CD4-positive, alpha-beta T cell treated with Interleukin-15 for 1 hour (primary cell): ENCODE measurements around the gene NLGN2.

Experiments used
- DNase-seq: peaks from one replicate; pipeline ENCODE4 v3.0.0-alpha.2; 2020

Gene NLGN2

DNA sequence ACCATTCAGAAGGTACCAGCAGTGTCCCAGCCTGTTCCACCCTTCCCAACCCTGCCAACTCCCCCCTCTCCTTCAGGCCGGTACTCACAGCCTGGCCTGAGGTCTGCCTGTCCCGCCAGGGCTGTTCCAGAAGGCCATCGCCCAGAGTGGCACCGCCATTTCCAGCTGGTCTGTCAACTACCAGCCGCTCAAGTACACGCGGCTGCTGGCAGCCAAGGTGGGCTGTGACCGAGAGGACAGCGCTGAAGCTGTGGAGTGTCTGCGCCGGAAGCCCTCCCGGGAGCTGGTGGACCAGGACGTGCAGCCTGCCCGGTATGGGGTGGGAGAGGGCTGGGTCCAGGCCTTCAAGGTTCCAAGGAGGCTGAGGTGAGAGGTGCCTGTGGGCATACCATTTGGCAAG, 7.2 kb downstream of the NLGN2 start:
- DNase-seq = no peak

DNA sequence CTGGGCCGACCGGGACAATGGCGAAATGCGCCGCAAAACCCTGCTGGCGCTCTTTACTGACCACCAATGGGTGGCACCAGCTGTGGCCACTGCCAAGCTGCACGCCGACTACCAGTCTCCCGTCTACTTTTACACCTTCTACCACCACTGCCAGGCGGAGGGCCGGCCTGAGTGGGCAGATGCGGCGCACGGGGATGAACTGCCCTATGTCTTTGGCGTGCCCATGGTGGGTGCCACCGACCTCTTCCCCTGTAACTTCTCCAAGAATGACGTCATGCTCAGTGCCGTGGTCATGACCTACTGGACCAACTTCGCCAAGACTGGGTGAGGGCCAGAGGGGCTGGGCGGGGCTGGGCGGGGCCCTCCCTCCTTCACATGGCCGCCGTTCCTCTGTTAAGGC, 8.1 kb downstream of the NLGN2 start:
- DNase-seq = no peak

DNA sequence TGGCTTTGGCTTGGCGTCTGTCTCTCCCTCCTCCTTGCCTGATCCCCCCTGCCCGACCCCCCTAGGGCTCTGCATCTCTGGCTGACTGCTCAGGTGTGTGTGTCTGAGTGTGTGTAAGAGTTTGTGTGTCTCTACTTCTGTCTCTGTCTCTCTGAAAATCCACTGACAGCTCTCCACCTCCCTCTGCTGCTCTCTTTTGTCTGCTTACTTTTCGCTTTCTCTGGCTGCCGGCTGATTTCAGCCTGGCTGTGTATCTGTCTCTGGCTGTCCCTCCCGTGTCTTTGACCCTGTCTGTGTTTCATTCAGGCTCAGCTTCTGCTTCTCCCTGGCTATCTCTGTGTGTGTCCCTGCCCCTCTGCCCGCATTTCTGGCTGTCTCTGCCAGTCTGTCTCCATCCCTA, 8.7 kb downstream of the NLGN2 start:
- DNase-seq = no peak

DNA sequence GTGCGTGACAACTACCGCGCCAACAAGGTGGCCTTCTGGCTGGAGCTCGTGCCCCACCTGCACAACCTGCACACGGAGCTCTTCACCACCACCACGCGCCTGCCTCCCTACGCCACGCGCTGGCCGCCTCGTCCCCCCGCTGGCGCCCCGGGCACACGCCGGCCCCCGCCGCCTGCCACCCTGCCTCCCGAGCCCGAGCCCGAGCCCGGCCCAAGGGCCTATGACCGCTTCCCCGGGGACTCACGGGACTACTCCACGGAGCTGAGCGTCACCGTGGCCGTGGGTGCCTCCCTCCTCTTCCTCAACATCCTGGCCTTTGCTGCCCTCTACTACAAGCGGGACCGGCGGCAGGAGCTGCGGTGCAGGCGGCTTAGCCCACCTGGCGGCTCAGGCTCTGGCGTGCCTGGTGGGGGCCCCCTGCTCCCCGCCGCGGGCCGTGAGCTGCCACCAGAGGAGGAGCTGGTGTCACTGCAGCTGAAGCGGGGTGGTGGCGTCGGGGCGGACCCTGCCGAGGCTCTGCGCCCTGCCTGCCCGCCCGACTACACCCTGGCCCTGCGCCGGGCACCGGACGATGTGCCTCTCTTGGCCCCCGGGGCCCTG, 9.5 kb downstream of the NLGN2 start:
- no peak for DNase-seq

DNA sequence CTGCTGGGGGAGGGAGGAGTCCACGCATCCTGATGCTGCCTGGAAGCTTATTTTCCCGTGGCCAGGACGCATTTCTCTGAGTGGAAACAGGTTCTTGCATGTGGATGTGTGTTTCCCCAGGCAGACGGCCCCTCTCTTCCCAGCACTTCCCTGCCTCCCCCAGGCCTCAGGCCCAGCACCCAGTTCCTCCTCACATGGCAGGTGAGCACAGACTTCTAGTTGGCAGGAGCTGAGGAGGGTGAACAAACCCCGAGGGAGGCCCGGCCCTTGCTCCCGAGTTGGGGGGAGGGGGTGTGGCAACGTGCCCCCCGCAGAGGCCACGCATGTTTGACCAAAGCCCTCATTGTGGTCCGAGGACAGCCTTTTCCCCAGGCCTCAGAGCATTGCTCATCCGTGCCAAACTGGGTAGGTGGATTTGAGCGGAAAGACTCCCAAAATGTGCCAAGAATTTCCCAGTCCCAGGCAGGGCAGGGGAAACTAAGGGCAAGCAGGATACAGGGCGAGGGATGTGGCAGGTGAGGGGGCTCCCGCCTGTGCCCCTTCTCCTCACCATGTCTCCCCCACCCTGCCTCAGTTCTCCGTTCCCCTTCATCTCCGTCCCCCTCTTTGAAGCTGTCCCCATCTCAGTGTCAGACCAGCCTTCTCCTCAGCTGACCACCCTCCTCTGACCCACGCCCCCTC, 11.0 kb downstream of the NLGN2 start:
- no peak for DNase-seq

DNA sequence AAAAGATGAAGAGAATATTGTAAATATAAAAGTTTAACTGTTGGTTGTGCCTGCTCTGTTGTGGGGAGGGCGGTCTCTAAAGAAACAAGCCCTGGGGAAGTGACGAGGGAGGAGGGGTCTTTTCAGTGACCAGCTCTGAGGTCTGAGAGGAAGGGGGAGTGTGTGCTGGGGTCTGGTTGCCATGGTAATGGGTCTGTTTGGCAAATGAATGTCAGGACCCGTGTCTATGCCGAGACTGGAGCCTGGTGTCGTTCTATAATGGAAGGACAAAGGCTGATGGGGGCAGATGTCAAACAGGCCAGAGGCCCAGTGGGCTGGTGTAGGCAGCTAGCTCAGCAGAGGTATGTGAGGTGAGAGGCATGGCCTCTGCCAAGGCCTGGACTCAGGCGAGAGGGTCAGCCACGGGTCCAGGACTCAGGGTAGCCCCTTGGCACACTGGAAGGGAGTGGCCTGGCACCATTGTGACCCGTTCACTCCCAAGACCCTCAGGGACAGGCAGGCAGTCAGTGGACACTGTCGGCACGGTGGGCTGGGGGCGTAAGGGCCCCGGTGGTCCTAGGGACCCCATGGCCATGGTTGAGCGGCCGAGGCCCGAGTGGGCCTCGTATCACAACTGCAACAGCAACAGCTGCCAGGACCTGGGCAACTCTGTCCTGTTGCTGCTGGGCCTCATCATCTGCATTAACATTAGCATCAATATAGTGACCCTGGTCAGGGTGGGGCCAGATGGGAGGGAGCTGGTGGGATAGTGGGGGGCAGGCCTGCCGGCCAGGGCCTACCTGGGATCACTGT, 12.4 kb downstream of the NLGN2 start, which contains the start of gene SPEM1:
TSS of gene SPEM1 (plus strand) at position 506 of the 792 bp plus-strand sequence. CDS start at position 567, 61 bp downstream.
- DNase-seq = no peak

DNA sequence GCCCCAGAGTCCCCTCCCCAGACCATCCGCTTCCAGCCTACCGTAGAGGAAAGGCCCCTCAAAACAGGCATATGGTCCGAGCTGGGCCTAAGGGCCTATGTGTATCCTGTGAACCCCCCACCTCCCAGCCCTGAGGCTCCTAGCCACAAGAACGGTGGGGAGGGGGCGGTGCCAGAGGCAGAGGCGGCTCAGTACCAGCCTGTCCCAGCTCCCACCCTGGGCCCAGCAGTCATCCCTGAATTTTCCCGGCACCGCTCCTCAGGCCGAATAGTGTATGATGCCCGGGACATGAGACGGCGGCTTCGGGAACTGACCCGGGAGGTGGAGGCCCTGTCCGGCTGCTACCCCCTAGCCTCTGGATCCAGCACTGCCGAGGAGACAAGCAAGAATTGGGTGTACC, 13.5 kb downstream of the NLGN2 start:
- no peak for DNase-seq

DNA sequence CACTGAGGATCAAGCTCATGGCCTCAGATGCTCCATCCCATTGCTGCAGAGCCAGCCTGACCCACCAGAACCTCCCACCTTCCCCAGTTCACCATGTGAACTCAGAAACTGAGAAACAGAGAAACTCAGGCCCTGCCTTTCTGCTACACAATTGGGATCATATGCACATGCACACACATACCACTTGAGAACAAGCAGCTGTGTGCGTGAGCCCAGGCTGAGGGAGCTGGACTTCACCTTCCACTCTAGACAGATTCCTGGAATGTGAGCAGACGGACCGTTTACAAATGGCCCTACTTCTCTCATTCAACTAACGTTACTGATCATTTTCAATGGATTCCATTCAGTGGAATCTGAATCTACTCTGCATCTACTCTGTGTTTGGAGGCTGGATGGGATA, 16.0 kb downstream of the NLGN2 start:
- no peak for DNase-seq

DNA sequence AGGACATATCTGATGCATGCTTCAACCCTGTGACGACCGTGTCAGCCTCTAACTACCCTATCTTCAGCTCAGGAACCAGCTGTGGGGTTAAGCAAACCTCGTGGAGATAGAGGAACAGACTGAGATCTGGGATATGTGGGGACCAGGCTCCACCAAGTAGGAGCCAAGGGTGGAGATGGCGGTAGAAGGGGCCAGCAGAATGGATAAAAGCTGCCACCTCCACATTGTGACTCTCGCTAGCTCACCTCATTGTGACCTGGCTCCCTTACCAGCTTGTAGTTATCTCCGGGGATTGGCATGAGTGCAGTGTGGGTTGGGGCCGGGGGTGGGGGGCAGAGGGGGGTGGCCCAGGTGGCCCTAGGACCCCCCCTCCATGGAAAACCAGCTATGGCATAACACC, 17.7 kb downstream of the NLGN2 start, which contains the start of gene SPEM2:
TSS of gene SPEM2 (plus strand) at position 301 of the 400 bp plus-strand sequence. CDS start at position 374, 73 bp downstream.
- no peak for DNase-seq

DNA sequence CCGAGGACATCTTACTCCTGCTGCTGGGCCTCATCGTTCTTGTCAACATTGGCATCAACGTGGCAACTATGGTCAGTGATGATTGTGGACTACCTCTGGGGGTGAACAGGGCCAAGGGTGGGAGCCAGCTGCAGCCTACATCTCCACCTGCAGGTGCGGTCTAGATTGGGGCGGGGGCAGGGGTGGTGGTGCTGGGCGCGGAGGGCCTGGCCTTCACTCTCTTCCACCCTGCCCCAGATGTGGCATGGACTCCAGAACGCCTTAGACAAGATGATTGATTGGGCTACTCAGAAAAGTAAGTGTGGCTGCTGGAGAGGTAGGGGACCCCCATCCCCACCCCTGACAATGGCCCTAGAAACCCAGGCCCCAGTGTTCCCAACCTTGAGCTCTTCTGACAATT, 18.1 kb downstream of the NLGN2 start:
- DNase-seq = no peak

DNA sequence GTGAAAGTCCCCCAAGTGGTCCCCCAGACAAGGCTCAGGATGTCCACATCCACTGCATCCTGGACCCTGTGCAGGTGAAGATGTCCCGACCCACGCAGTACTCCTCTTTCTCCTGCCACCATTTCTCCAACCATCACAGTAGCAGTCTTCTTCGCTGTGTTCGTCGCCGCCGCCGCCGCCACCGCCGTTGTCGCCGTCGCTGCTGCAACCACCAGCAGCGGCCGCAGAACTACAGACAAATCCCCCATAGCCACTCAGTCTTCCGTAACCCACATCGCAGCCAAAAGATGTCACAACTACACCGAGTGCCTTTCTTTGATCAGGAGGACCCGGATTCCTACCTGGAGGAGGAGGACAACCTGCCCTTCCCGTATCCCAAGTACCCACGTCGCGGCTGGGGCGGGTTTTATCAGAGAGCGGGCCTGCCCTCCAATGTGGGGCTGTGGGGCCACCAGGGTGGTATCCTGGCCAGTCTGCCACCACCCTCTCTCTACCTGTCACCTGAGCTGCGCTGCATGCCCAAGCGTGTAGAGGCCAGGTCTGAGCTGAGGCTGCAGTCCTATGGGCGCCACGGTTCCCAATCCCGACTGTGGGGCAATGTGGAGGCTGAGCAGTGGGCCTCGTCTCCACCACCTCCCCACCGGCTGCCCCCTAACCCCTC, 18.7 kb downstream of the NLGN2 start:
- DNase-seq = no peak

DNA sequence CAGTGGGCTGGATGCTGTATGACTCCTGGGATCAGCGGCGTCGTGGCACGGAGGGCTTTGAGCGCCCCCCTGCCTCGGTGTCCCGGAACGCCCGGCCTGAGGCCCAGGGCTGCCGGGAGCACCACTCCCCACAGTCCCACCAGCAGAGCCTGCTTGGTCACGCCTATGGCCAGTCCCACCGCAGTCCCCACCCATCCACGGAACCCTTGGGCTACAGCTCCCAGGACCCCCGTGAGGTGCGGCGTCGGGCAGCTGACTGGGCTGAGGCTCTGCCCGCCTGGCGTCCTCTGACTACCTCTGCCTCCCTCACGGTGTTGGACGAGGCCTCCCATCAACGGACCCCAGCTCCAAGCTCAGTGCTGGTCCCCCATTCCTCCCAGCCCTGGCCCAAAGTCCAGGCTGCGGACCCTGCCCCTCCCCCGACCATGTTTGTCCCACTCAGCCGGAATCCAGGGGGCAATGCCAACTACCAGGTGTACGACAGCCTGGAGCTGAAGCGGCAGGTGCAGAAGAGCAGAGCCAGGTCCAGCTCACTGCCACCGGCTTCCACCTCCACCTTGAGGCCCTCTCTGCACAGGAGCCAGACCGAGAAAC, 19.3 kb downstream of the NLGN2 start:
- no peak for DNase-seq

DNA sequence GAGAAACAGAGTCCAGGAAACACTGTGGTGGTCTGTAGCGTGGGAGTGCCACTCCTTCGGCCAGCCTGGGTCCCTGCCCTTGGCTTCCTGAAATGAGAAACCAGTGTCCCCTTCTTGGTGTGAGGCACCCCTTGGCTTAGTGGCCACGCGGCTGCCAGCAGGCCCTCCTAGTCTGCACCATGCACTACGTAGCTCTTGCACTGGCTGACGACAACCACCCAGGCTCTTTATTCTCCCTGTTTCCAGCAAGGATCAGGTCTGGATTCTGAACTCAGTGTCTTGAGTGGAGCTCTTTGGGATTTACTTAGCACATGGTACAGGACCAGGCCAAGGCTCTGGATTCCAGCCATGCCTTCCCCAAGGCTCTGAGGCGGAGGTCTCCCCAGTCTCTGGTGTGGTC, 19.9 kb downstream of the NLGN2 start:
- DNase-seq = no peak

DNA sequence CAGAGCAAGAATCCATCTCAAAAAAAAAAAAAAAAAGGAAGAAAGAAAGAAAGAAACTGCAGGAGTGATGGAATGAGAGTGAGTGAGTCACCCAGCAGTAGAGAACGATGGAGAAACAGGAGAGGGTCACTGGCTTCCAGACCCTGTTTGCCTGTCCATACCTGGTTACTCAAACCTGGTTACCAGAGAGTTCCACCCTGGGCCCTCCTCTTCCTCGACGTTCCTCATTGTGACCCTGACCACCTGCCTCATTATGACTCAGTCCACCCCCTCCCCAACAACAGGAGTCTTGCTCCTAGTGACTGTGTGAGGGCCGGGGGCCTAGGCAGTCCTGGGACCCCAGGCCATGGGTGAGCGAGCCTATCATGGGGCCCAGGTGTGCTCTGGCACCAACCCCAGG, 20.9 kb downstream of the NLGN2 start, which contains the start of gene SPEM3:
TSS of gene SPEM3 (plus strand) at position 301 of the 400 bp plus-strand sequence. CDS start at position 347, 46 bp downstream.
- no peak for DNase-seq

DNA sequence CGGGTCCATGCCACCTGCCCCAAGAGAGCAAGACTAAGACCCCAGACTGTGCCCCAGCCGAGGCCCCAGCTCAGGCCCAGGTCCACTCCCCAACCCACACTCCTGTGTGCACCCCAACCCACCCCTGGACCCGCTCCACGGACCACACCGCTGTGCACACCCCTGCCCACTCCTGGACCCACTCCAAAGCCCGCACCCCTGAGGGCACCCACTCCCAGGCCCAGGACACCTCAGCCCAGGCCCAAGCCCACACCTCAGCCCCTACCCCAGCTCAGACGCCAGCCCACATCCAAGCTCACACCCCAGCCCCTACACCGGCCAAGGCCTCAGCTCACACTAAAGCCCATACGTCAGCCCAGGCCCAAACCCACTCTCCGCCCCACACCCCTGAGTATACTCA, 22.1 kb downstream of the NLGN2 start:
- no peak for DNase-seq

DNA sequence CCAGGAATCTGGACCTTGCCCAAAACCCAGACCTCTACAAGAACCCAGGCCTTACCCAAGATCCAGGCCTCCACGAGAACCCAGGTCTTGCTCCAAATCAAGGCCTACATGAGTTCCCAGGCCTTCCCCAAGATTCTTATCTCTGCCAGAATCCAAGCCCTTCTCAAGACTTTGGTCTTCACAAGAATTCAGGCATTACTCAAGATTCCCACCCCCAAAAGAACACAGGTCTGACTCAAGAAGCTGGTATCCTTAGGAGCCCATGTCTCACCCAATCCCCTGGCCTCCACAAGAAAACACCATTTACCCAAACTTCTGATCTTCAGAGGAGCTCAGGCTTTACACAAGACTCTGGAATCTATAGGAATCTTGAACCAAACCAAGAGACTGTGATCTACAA, 23.6 kb downstream of the NLGN2 start:
- no peak for DNase-seq

DNA sequence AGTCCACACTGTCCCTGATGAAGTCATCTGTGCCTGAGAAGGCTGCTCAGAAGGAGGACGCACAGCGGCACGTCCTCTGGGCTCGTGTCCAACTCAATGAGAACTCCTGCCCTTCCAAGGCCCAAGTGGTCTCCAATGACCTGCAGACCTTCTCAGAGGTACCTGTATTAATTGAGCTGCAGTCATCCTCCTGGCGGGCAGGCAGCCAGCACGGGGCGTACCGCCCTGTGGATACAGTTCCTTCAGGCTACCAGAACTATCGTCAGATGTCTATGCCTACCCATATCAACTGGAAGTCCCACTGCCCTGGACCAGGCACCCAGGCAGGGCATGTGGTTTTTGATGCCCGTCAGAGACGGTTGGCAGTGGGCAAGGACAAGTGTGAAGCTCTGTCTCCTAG, 24.7 kb downstream of the NLGN2 start:
- no peak for DNase-seq

DNA sequence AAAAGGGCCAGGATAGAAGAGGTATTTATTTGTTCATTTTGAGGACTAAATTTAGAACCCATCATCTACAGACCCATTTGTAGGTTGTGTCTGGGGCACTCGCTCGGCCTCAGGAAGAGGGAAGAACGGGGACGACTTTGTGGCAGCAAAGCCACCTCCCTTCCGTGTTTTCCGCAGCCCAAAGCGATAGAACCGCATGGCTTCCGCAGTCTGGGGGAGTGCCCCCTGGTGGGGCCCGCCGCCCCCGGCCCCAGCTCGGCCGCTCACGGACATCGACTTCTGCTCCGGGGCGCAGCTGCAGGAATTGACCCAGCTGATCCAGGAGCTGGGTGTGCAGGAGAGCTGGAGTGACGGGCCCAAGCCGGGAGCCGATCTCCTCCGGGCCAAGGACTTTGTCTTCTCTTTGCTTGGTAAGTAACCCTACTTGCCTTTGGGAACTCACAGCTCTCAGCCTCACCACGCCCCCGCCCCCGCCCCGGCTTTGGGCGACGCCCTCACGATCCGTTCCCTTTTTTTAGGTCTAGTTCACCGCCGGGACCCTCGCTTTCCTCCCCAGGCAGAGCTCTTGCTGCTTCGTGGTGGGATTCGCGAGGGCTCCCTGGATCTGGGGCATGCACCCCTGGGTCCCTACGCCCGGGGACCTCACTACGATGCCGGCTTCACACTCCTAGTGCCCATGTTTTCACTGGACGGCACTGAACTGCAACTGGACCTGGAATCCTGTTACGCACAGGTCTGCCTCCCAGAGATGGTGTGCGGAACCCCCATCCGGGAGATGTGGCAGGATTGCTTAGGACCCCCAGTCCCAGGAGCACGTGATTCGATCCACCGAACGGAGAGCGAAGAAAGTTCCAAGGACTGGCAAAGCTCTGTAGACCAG, 28.3 kb downstream of the NLGN2 start:
- peak; percentile 56 for DNase-seq

DNA sequence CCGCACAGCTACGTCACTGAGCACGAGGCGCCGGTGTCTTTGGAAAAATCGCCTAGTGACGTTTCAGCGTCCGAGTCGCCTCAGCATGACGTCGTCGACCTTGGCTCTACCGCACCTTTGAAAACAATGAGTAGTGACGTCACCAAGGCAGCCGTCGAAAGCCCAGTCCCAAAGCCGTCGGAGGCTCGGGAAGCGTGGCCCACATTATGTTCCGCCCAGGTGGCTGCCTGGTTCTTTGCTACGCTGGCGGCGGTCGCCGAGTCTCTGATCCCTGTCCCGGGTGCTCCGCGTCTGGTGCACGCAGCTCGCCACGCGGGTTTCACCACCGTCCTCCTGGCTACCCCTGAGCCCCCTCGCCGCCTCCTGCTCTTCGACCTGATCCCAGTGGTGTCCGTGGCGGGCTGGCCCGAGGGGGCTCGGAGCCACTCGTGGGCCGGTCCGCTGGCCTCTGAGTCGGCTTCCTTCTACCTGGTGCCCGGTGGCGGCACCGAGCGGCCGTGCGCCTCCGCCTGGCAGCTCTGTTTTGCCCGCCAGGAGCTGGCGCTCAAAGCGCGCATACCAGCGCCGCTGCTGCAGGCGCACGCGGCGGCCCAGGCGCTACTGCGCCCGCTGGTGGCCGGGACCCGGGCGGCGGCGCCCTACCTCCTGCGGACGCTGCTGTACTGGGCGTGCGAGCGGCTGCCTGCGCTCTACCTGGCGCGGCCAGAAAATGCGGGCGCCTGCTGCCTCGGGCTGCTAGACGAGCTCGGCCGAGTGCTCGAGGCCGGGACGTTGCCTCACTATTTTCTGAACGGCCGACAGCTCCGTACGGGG, 29.1 kb downstream of the NLGN2 start:
- peak; percentile 85 for DNase-seq

DNA sequence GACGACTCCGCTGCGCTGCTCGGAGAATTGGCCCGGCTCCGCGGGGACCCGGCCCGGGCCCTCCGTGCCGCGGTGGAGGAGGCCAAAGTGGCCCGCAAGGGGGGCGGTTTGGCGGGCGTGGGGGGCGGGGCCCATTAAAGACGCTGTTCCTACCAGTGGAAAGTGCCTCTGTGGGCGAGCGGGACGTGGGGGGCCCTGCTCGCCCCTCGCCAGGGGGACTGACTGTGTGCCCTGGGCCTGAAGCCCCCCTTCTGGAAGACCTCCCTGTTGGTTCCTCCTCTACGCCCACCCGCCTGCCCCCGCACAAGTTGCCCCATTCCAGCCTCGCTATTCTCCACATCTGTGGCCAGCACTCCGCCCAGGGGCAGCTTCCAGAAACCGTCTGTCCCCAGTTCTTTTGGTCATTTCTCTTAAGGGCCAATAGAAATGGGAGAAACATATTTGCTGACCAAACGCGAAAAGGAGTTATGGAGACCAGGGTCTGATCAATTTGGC, 29.8 kb downstream of the NLGN2 start:
- DNase-seq = no peak
